Cardiac septum (tissue), 1 donor: Measurements from ENCODE around the gene SREK1. TPM values are rescaled to one million over a fixed set of nuclear protein-coding genes. Genes with fewer than 3 reads are reported as not detected.
"Not testable (repeated sequence)": the region's sequence is repeated elsewhere in the genome, so short reads cannot be mapped to it uniquely, and the experiment has no call there.

ENCODE experiments used
- DNase-seq: peaks from one replicate; pipeline ENCODE4 v3.0.0-alpha.2; 2020; ENCODE audit warnings: low spot score
- intact Hi-C: fragments of 100-400 bp; cut with DNase I; formaldehyde crosslinking; loops from one replicate; pipeline ENCODE4 v1.14.0; 2022
- total RNA-seq: library from RNA; stranded (reverse); fragmentation: NEBNext Ultra II Directional; extraction: Animal tissue kit (Norgen Biotek cat#: 25700); gene quantifications from one replicate; pipeline ENCODE4 v1.2.1, GENCODE V29; 2021
- donor health status: DM: no; HTN: no; CAD: no.

Gene SREK1
- total RNA-seq, 1 donor from 2014 or later, result 50.7 TPM

DNA sequence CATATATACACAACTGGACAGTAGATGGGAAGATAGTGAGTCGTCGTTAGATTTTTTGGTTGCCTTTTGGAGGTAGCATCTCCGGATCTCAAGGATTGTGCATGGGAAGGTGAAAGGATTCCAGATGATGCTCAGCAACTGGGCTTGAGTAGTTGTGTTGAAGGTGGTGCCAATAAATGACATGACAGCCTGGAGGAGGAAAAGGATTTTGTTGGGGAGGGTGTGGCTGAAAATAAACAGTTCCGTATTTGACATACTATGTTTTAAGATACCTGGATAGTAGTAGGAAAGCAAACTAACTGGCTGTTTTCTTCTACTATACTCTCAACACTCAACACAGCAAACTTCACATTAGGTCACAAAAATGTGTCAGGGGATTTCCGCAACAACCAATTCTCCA, 62.4 kb downstream of the SREK1 start:
- DNase-seq, result no peak
- intact Hi-C loops, result no loop called here

DNA sequence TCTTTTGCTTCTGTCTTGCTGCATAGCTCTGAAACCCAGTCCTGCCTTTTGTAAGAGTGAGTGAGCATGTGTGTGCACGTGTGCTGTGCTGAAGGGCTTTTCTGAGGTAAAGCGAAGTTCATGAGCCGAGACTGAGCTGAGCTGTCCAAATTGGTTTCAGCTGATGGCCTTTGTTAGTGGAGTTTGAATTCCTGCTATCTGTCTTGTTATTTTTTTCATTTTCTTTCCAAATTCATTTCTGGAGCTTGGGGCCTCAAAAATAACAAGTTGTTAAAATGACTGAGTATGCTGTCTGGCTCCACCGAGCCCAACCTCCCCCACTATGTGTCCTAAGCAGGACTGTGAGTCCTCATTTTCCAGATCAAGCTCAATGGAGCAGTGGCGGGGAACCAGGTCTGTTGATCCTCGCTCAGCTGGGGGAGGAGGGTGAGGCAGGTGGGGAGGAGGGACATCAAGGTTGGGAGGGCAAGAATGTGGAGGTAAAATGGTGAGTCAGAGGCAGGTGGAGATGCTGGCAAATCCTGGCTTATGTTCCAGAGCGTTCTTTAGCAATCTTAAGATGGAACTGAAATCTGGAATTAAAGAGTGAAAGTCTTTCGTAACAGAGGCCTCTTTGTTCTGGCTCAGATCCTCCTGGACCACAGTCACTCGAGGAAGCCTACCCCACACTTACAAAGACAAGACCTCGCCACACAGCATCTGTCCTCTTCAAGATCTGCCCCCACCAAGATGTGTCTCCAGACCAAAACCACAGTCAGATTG, 63.9 kb downstream of the SREK1 start:
- no peak for DNase-seq
- intact Hi-C loops, result no loop called here

- DNase-seq, result no peak
- intact Hi-C loops, result no loop called here
Measured at GRCh38 chr5:66209350-66209749, 65.2 kb downstream of the SREK1 start.

DNA sequence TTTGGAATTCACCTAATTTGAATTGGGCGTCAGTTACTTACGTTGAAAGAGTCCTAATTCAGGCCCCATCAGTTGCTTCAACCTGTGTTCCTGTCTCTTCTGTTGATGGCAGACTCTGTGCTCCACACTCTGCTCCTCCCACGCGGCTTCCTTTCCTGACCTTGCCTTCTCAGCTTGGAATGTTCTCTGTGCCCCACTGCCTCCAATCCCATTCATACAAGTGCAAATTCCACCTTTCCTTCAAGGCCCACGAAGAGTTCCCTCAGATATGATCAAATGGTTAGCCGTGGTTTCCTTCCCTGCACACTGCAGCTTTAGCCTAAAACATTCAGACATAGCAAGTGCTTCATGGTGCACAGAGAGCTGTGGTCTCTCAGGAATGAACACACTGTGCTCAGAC, 65.7 kb downstream of the SREK1 start:
- DNase-seq, result no peak
- intact Hi-C loops, result no loop called here

DNA sequence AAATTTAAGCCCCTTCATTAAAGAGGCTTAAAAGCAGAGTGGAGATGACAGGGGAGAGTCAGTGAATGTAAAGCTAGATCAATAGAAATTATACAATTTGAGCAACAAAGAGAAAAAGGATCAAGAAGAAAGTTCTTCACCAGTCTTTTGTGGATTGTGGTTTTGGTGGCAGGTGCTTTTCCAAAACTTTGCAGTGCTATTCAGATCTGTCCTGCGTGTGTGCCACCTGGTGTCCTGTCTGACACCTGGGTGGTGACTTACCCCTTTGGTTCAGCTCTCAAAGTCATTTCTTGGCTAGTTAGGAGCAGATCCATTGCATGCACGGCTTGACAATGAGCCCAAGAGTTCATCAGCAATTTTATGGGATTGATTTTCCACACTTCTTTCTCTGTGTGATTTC, 69.4 kb downstream of the SREK1 start:
- no peak for DNase-seq
- intact Hi-C loops, result no loop called here

- DNase-seq, result no peak
- intact Hi-C loops, result no loop called here
Measured at GRCh38 chr5:66222455-66222854, 78.4 kb downstream of the SREK1 start.

GRCh38 chr5:66222896-66223295, 78.8 kb downstream of the SREK1 start:
- not testable (repeated sequence) for DNase-seq

DNA sequence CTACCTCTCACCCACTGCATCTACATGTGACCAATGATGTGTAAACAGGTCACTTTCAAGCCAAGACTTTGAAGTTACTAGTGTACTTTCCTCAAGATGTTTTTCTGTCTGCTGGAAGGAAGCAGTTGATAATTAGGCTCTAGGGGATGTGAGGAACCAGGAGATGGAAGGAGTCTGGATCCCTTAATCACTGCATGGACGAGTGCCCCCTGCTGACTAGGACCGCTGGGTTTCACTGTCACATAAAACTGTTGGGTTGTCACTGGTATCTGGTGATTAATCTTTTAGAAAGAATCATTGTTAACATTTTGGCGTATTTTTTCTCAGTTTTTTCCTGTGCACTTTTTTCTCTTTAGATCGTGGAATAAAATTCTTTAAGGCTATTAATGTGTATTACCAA, 79.5 kb downstream of the SREK1 start:
- no peak for DNase-seq
- intact Hi-C loops, result no loop called here

More at GRCh38 chr5:66222896-66223295, 78.8 kb downstream of the SREK1 start:
- intact Hi-C loops, result not testable (repeated sequence)

- DNase-seq, result no peak
- intact Hi-C loops, result no loop called here
Measured at GRCh38 chr5:66224274-66224673, 80.2 kb downstream of the SREK1 start.

DNA sequence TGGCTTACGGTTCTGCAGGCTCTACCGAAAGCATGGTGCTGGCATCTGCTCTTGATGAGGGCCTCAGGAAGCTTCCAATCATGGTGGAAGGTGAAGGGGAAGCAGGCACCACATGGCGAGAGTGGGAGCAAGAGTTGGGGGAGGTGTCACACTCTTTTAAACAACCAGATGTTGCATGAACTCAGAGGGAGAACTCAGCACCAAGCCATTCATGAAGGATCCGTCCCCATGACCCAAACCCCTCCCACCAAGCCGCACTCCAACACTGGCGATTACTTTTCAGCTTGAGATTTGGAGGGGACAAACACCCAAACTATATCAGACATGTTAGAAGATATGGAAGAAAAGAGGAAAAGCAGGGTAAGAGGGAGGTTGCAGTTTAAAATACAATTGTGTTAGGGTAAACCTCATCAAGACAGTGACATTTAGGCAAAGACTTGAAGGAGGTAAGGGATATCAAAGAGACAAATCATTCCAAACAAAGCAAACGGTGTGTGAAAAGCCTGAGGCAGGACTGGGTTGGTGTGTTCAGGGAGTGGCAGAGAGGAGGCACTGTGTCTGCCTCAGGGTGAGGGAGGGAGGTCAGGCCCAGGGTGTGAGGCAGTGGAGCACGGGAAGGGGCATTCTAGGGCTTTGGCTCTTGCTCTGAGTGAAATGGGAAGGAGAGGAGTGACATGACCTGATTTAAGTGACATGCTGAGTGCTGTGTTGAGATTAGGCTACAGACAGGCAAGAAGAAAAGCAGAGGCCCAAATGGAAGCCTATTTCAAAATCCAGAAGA, 80.9 kb downstream of the SREK1 start:
- intact Hi-C loops, result no loop called here
- DNase-seq, result no peak

DNA sequence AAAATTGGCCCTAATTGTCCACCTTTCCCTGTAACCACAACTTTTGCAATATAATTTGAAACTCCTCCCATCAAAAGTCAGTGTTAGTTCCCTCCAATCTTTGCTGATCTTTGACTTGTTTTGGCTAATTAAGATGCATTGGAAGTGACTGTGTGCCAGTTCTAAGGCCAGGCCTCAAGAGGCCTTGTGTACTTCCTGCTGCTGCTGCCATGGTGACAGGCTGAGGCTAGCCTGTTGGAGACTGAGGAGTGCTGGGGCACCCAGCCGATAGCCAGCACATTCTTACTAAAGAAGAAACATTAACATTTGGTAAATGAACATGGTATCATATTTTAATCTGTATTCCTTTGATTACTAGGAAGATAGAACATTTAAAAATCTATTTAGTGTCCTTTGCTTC, 86.5 kb downstream of the SREK1 start:
- intact Hi-C loops, result no loop called here
- no peak for DNase-seq

DNA sequence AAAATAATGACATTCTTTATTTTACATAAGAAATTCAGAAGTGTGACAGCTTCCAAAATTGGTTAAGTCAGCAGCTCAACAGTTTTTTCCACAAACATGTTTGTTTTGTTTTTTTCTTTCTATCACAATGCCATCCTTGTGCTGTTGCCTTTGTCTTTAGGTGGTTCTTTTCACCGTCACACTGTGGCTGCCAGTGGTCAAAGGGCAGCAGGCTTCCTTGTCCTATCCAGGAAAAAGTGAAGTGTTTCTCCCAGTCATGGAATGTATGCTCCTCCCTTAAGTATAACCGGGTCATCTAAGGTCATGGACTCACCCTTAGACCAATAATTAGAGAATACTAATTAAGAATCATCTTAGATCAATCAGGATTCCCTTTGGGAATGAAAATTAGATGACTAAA, 87.4 kb downstream of the SREK1 start:
- intact Hi-C loops, result no loop called here
- DNase-seq, result no peak

DNA sequence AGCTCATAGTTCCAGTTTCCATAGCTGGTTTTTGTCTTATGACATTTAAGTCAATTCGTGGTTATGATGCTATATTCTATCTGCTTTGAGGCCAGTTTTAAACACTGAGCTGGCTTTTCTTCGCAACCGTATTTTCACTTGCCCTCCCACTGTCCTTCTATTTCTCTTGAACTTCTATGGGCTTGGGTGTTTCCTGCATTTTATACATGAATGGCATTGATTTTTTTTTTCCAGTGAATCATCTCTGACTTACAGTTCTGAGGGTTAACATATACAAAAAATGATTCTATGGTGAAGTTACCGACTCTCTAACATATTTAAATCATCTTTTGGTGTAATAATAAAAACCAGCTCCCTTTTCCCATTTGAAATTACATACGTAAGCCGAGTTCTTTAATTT, 88.2 kb downstream of the SREK1 start:
- DNase-seq, result no peak
- intact Hi-C loops, result no loop called here

DNA sequence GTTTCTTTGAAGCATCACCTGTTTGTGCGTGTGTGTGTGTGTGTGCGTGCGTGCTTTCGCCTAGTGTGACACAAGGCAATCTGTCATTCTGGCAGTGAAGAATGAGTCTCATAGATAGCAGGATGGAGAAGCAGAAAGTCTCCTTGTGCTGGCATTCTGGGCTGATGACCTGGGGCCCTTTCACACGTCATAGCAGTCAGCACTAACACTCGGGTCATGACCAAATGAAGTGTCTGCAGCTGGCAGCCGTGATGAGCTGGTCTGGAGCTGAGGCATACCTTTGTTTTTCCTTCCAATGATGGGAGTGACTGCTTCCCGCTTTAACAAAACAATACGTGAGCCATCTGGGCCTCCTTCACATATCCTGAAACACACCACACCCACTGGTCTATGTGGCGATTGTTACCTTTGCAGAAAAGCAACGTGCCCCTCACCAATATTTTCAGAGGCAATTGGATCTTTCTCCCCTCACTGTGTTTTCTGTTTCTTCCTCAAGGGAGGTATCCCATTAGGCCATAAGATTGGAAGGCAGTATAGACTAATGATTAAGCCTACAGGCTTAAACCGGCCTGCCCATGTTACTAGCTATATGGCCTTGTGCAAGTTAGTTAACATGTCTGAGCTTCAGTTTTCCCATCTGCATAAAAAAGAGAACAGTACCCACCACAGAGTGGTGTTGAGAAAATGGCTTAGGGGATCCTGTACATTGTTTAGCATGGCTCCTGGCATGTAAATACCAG, 88.8 kb downstream of the SREK1 start:
- intact Hi-C loops, result no loop called here
- DNase-seq, result no peak

Other genes starting within 250 kb of the SREK1 start
- gene ERBIN, start 217.7 kb upstream of the SREK1 start, total RNA-seq, result 55.8 TPM